DOHH2 (cell line): ENCODE results near the gene FRY.

ENCODE experiments used
- H3F3A ChIP-seq: fragments of 200-600 bp; sonication (generic), shearing (Covaris generic); 2 replicates; pipeline ENCODE4 v1.6.0; 2016; ENCODE audit warnings: antibody characterized with exemption, mild to moderate bottlenecking; ENCODE audit not compliant: control insufficient read depth, insufficient read depth
- H3K27ac ChIP-seq: fragments of 200-600 bp; sonication (generic); 2 replicates; pipeline ENCODE4 v1.5.1; 2014; ENCODE audit warnings: low read depth, mild to moderate bottlenecking, low read length, moderate library complexity
- H3K27me3 ChIP-seq: fragments of 200-600 bp; sonication (generic); 2 replicates; pipeline ENCODE4 v1.6.1; 2014; ENCODE audit warnings: mild to moderate bottlenecking, low read length, mixed read lengths; ENCODE audit not compliant: control insufficient read depth
- H3K36me3 ChIP-seq: fragments of 200-600 bp; sonication (generic); 2 replicates; pipeline ENCODE4 v1.6.1; 2014; ENCODE audit warnings: mild to moderate bottlenecking, low read length, moderate library complexity, mixed read lengths; ENCODE audit not compliant: control insufficient read depth
- H3K4me1 ChIP-seq: fragments of 200-600 bp; sonication (generic); 2 replicates; pipeline ENCODE4 v1.6.1; 2014; ENCODE audit warnings: mild to moderate bottlenecking, low read length, mixed read lengths; ENCODE audit not compliant: control insufficient read depth
- H3K4me2 ChIP-seq: fragments of 200-600 bp; sonication (generic); 2 replicates; pipeline ENCODE4 v1.6.0; 2014; ENCODE audit warnings: mild to moderate bottlenecking, low read length, moderate library complexity
- H3K4me3 ChIP-seq: fragments of 200-600 bp; sonication (generic); 2 replicates; pipeline ENCODE4 v1.5.1; 2014; ENCODE audit warnings: mild to moderate bottlenecking, low read length, mixed read lengths
- H3K79me2 ChIP-seq: fragments of 200-600 bp; sonication (generic); 2 replicates; pipeline ENCODE4 v1.6.1; 2014; ENCODE audit warnings: mild to moderate bottlenecking, low read length, mixed read lengths; ENCODE audit not compliant: control insufficient read depth
- H3K9me2 ChIP-seq: fragments of 200-600 bp; sonication (generic); replicated peaks from 2 replicates; pipeline ENCODE4 v1.6.1; 2014; ENCODE audit warnings: mild to moderate bottlenecking, low read length, mixed read lengths; ENCODE audit not compliant: control insufficient read depth
- H3K9me3 ChIP-seq: fragments of 200-600 bp; sonication (generic); 2 replicates; pipeline ENCODE4 v1.6.1; 2014; ENCODE audit warnings: antibody characterized with exemption, low read length, mixed read lengths; ENCODE audit not compliant: control insufficient read depth, insufficient read depth
- H4K20me1 ChIP-seq: fragments of 200-600 bp; sonication (generic); 2 replicates; pipeline ENCODE4 v1.6.0; 2014; ENCODE audit warnings: low read depth, mild to moderate bottlenecking, antibody characterized with exemption, low read length, moderate library complexity; ENCODE audit not compliant: control insufficient read depth, insufficient read depth
- CTCF ChIP-seq: fragments of 200-600 bp; sonication (generic); IDR thresholded peaks from one replicate; pipeline ENCODE4 v1.5.1; 2014; ENCODE audit warnings: antibody characterized with exemption, mild to moderate bottlenecking, low read depth, low read length; ENCODE audit not compliant: poor library complexity, severe bottlenecking
- EZH2phosphoT487 ChIP-seq: fragments of 200-600 bp; sonication (generic); IDR thresholded peaks from 2 replicates; pipeline ENCODE4 v1.6.1; 2017; ENCODE audit warnings: borderline replicate concordance, mild to moderate bottlenecking, antibody characterized with exemption, low read length, moderate library complexity, mixed read lengths

Gene FRY

GRCh38 chr13:32200741-32201140 lies 169.2 kb downstream of the FRY start:
- TF ChIP-seq EZH2phosphoT487 = no peak
- no peak for TF ChIP-seq CTCF
- H3K4me1 ChIP-seq = no peaks in the 10 kb centered on the region
- no peak overlapping the region for H3K4me2 ChIP-seq
- no peaks in the 10 kb centered on the region for H3K27me3 ChIP-seq
- no peaks in the 10 kb centered on the region for H4K20me1 ChIP-seq
- peaks cover 37% of the 10 kb centered on the region for H3K36me3 ChIP-seq
- H3K4me3 ChIP-seq = no peak overlapping the region
- H3K79me2 ChIP-seq = no peaks in the 10 kb centered on the region
- no peaks in the 10 kb centered on the region for H3K9me2 ChIP-seq
- no peaks in the 10 kb centered on the region for H3K9me3 ChIP-seq
- H3K27ac ChIP-seq = no peak overlapping the region
- no peaks in the 10 kb centered on the region for H3F3A ChIP-seq

- H3K79me2 ChIP-seq = no peaks in the 10 kb centered on the region
- no peaks in the 10 kb centered on the region for H3F3A ChIP-seq
- H3K27me3 ChIP-seq = no peaks in the 10 kb centered on the region
- TF ChIP-seq CTCF (no peak), EZH2phosphoT487 (no peak)
- H3K36me3 ChIP-seq = peaks cover 34% of the 10 kb centered on the region
- H3K4me3 ChIP-seq = no peak overlapping the region
- no peak overlapping the region for H3K4me2 ChIP-seq
- H3K9me3 ChIP-seq = no peaks in the 10 kb centered on the region
- no peaks in the 10 kb centered on the region for H4K20me1 ChIP-seq
- H3K27ac ChIP-seq = no peak overlapping the region
- H3K9me2 ChIP-seq = no peaks in the 10 kb centered on the region
- H3K4me1 ChIP-seq = 0 out of 2 replicates have a peak, but pooled peaks cover 4% of the 10 kb centered on the region
Measured at GRCh38 chr13:32201809-32202208, 170.2 kb downstream of the FRY start.

- Histone ChIP-seq H4K20me1 (no peaks in the 10 kb centered on the region), H3K4me3 (no peak overlapping the region), H3K4me2 (no peak overlapping the region), H3K27me3 (no peaks in the 10 kb centered on the region), H3K27ac (no peak overlapping the region), H3K4me1 (0 out of 2 replicates have a peak, but pooled peaks cover 4% of the 10 kb centered on the region), H3K9me3 (no peaks in the 10 kb centered on the region), H3K9me2 (no peaks in the 10 kb centered on the region), H3K79me2 (no peaks in the 10 kb centered on the region), H3K36me3 (peaks cover 33% of the 10 kb centered on the region), H3F3A (no peaks in the 10 kb centered on the region)
- TF ChIP-seq CTCF = no peak
- TF ChIP-seq EZH2phosphoT487 = no peak
Measured at GRCh38 chr13:32202268-32202667, 170.7 kb downstream of the FRY start.
